Colonic mucosa (tissue), 4 donors: ENCODE results near the gene SH3BP1. TPM values are rescaled to one million over a fixed set of nuclear protein-coding genes. Genes with fewer than 3 reads are reported as not detected.
A peak's percentile ranks its signal among the peaks of the same experiment; 100 is the strongest.

ENCODE experiments used
- DNase-seq: peaks from one replicate; pipeline ENCODE4 v3.0.0-alpha.2; 2020
- H3K27ac ChIP-seq: fragments of 200-600 bp; one replicate; pipeline ENCODE4 v1.8.0; 2021
- H3K27me3 ChIP-seq: fragments of 200-600 bp; one replicate; pipeline ENCODE4 v1.8.0; 2021
- H3K36me3 ChIP-seq: fragments of 200-600 bp; one replicate; pipeline ENCODE4 v1.8.0; 2021
- H3K4me1 ChIP-seq: fragments of 200-600 bp; one replicate; pipeline ENCODE4 v1.8.0; 2021; ENCODE audit warnings: mild to moderate bottlenecking
- H3K4me3 ChIP-seq: fragments of 200-600 bp; one replicate; pipeline ENCODE4 v1.8.0; 2021
- H3K9ac ChIP-seq, 2 donors: one replicate each; pipeline ENCODE4 v1.7.0; 2013; ENCODE audit warnings: control low read depth in 2 of 2, low read depth in 2 of 2, low read length in 2 of 2
- H3K9me3 ChIP-seq: fragments of 200-600 bp; one replicate; pipeline ENCODE4 v1.8.0; 2021
- CTCF ChIP-seq: fragments of 200-600 bp; IDR thresholded peaks from one replicate; pipeline ENCODE4 v1.8.0; 2022; ENCODE audit warnings: antibody characterized with exemption, mild to moderate bottlenecking
- intact Hi-C: fragments of 100-400 bp; cut with DNase I; formaldehyde crosslinking; loops from one replicate; pipeline ENCODE4 v1.14.1; 2022
- total RNA-seq, 2 donors: library from RNA; stranded (reverse); fragmentation: NEBNext Ultra II Directional in 1 of 2; extraction: Animal tissue kit (Norgen Biotek cat#: 25700) in 1 of 2; gene quantifications; one replicate each; pipeline ENCODE4 v1.2.1, GENCODE V29; 2021
- donor health status: healthy.
- donor health status: DM: no; HTN: no; CAD: no.
- donor health status: DM: no; HTN: no; CAD: no.

Gene SH3BP1
- total RNA-seq, 2 donors from 2014 or later, result 91.8 to 125 TPM

DNA sequence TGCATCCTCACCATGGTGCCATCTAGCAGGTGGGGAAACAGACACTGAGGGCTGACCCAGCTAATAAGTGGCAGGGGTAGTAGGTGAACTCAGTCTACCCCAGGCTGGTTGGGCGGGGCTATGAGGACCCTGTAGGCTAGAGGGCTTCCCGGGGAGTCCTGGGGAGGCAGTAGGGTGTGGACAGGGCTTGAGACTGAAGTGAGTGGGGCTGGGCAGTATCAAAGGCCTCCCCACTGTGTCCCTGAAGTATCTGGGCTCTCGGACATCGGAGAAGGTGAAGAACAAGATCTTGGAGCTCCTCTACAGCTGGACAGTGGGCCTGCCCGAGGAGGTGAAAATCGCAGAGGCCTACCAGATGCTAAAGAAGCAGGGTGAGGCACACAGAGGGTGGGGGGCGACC, 19.5 kb upstream of the SH3BP1 start:
- Histone ChIP-seq H3K27me3 (no peaks in the 10 kb centered on the region), H3K4me1 (peaks cover 7% of the 10 kb centered on the region), H3K4me3 (no peak overlapping the region), H3K9me3 (no peaks in the 10 kb centered on the region), H3K9ac (no peak overlapping the region), H3K27ac (no peak overlapping the region), H3K36me3 (no peaks in the 10 kb centered on the region)
- intact Hi-C loops, result no loop called here
- no peak for TF ChIP-seq CTCF
- no peak for DNase-seq

GRCh38 chr22:37621352-37621860, 18.1 kb upstream of the SH3BP1 start:
- DNase-seq, result no peak
- Histone ChIP-seq H3K4me3 (no peak overlapping the region), H3K9ac (no peak overlapping the region), H3K27me3 (no peaks in the 10 kb centered on the region), H3K36me3 (no peaks in the 10 kb centered on the region), H3K9me3 (no peaks in the 10 kb centered on the region), H3K27ac (no peak overlapping the region), H3K4me1 (peaks cover 14% of the 10 kb centered on the region)
- intact Hi-C loops, result no loop called here
- TF ChIP-seq CTCF, result no peak

DNA sequence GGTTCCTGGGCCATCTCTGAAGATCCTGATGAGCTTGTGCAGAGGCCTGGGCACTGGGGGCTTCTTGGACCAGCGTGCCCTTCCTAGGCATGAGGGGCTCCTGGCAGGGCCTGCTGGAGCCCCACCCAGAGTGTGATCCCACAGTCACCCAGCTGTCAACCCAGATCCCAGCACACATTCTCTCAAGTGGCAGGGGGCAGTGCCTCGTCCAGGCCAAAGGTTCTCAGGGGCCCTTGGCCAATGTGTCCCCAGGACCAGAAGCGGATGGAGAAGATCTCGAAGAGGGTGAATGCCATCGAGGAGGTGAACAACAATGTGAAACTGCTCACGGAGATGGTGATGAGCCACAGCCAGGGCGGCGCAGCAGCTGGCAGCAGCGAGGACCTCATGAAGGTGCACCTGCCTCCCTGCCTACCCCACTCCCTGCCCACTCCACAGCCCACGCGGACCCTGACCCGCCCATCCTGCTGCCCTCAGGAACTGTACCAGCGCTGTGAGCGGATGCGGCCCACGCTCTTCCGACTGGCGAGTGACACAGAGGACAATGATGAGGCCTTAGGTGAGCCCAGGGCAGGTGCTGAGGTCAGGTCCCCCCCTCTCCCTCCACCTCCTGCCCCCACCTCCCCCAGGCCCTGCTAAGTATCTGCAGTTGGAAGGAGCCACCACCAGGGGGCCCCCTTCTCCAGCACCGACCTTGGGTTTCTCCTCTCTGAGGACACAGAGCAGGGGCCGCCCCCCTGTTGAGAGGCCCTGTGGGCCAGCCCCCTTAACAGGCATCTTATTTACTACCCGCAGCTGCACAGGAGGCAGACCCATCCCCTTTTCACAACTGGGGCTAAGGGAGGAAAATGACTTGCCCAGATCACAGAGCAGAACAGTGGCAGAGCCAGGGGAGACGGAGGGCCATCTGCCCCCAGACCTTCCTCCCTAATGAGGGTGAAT, 16.1 kb upstream of the SH3BP1 start:
- Histone ChIP-seq H3K9me3 (no peaks in the 10 kb centered on the region), H3K27ac (no peak overlapping the region), H3K36me3 (no peaks in the 10 kb centered on the region), H3K27me3 (no peaks in the 10 kb centered on the region), H3K4me1 (peaks cover 30% of the 10 kb centered on the region), H3K9ac (peak overlapping the region; percentile 53 to 74), H3K4me3 (no peak overlapping the region)
- peak; percentile 69 for DNase-seq
- intact Hi-C loops, result loop anchor here (2.0 kb wide), 1 partner anchor 57 kb away; no protein-coding TSS in a partner anchor
- peak; percentile 93 for TF ChIP-seq CTCF

GRCh38 chr22:37624017-37624365, 15.5 kb upstream of the SH3BP1 start:
- H3K27ac ChIP-seq, result no peak overlapping the region
- no peaks in the 10 kb centered on the region for H3K9me3 ChIP-seq
- no peaks in the 10 kb centered on the region for H3K36me3 ChIP-seq
- no peak for TF ChIP-seq CTCF
- peak; percentile 82 for DNase-seq
- no peaks in the 10 kb centered on the region for H3K27me3 ChIP-seq
- peaks cover 30% of the 10 kb centered on the region for H3K4me1 ChIP-seq
- peak overlapping the region; percentile 53 to 74 for H3K9ac ChIP-seq
- intact Hi-C loops, result no loop called here
- H3K4me3 ChIP-seq, result no peak overlapping the region

GRCh38 chr22:37624876-37625275, 14.6 kb upstream of the SH3BP1 start:
- H3K27ac ChIP-seq, result no peak overlapping the region
- H3K9me3 ChIP-seq, result no peaks in the 10 kb centered on the region
- no peaks in the 10 kb centered on the region for H3K36me3 ChIP-seq
- intact Hi-C loops, result no loop called here
- no peak for DNase-seq
- no peak for TF ChIP-seq CTCF
- peak overlapping the region in 1 of 2 donors; percentile 17 for H3K9ac ChIP-seq
- H3K27me3 ChIP-seq, result no peaks in the 10 kb centered on the region
- H3K4me3 ChIP-seq, result no peak overlapping the region
- peaks cover 30% of the 10 kb centered on the region for H3K4me1 ChIP-seq
